Spinal cord (tissue), 10 donors: Measurements from ENCODE around the gene HOXD4. TPM values are rescaled to one million over a fixed set of nuclear protein-coding genes. Genes with fewer than 3 reads are reported as not detected.

ENCODE experiments used
- DNase-seq, 6 donors: peaks; one replicate each; pipeline versions ENCODE4 v3.0.0 to v3.0.0-alpha.2; 2013 to 2015; ENCODE audit warnings: low spot score in 6 of 6, low read depth in 4 of 6
- H3K27ac ChIP-seq: one replicate; pipeline ENCODE4 v1.5.1; 2013; ENCODE audit warnings: low read depth, low read length, control low read depth
- H3K27me3 ChIP-seq: one replicate; pipeline ENCODE4 v1.6.1; 2013; ENCODE audit warnings: low read length; ENCODE audit not compliant: control insufficient read depth, insufficient read depth
- H3K36me3 ChIP-seq: one replicate; pipeline ENCODE4 v1.6.1; 2013; ENCODE audit warnings: low read length; ENCODE audit not compliant: control insufficient read depth, insufficient read depth
- H3K4me1 ChIP-seq: one replicate; pipeline ENCODE4 v1.6.1; 2013; ENCODE audit warnings: low read length; ENCODE audit not compliant: control insufficient read depth, insufficient read depth
- H3K4me3 ChIP-seq: one replicate; pipeline ENCODE4 v1.5.1; 2013; ENCODE audit warnings: low read depth, low read length, control low read depth
- H3K9me3 ChIP-seq: one replicate; pipeline ENCODE4 v1.6.1; 2013; ENCODE audit warnings: low read length; ENCODE audit not compliant: control insufficient read depth, insufficient read depth
- WGBS: methylation state at CpG from one replicate; pipeline ENCODE4 v1.1.5; 2013; ENCODE audit warnings: missing lambda C conversion rate; ENCODE audit not compliant: insufficient coverage; 5-methylcytosine and 5-hydroxymethylcytosine counted together
- polyA plus RNA-seq, 2 donors: library from polyadenylated mRNA; unstranded; fragments of 120-200 nt; gene quantifications; one replicate each; pipeline ENCODE4 v1.2.1, GENCODE V29; 2013; ENCODE audit not compliant: insufficient read length in 2 of 2
- total RNA-seq, 2 donors: library from RNA; depleted of rRNA in 1 of 2; stranded (reverse); fragments of 120-200 nt in 1 of 2; fragments of >200 nt in 1 of 2; gene quantifications; one replicate each; pipeline versions ENCODE4 v1.2.3 to v1.2.4, GENCODE V29; 2013 to 2014
- donor health status: healthy.

Gene HOXD4
- total and polyA plus RNA-seq, 4 donors, result 3.9 to 19.8 (median 12.4) TPM

DNA sequence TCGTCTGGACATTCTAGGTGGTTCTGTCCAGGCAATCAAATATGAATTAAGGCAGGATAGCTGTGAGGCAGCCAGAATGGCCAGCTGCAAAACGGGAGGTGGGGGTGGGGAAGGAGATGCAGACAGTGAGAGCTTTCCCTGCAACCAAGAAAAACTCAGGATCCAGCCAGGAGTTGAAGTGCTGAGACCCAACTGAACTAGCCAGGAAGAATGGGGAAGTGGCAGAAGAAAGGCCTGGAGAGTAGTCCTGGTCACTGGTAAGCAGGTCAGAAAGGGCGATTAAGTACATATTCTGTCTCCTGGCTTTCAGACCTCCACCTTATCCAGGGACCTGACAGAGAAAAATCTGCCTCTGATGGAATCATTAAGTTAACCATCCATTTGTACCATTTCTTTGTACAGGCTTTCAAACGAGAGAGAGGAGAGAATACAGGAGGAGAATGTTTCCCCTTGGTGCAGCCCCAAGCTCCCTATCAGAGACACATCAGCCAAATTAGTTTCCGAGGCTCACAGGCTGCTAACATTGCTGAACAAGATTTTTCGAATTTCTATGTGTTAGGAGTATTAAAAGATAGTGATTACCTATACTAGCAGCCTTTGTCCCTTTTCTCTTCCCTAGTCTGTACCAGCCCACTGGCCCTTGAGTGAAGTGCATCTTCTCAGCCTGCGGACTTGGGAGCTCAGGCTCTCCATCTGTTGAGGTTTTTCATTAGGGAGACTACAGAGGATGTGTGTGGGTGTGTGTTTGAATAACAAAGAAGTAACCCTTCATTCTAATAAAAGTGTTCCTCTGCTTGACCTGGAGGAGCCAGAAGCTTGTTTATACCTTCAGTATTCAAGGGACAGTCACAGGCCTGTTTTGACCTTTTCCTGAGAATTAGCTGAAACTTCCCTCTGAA lies 24.6 kb downstream of the HOXD4 start:
- peak in 2 of 6 donors; percentile 33 to 60 for DNase-seq
- Histone ChIP-seq H3K27me3 (peaks cover 31% of the 10 kb centered on the region), H3K4me1 (peaks cover 43% of the 10 kb centered on the region), H3K27ac (peak overlapping the region; percentile 85), H3K36me3 (peaks cover 19% of the 10 kb centered on the region), H3K9me3 (no peaks in the 10 kb centered on the region), H3K4me3 (no peak overlapping the region)
- 11% methylated on average over 2 of the region's 7 CpGs for WGBS

DNA sequence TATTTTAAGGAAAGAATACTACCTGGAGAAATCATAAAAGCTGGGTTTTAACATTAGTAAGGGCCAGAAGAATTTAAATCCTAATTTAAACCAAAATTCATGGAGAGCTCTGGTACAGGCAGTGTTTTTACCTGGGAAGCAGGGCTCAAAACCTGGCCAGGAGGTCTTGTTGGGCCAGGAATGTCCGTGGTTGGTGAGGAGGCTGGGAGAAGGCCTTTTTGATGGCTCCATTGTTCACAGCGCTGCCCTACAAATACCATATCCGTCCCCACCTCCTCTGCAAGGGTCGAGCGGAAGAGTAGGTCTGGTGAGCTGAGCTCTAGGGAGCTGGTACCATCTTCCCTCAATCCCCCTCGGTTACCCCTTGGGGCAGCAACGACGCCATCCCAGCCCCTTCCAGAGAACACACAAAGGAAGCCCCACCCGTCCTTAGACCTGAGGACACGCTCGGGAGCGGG lies 26.3 kb downstream of the HOXD4 start:
- DNase-seq, result peak in 1 of 6 donors; percentile 25

DNA sequence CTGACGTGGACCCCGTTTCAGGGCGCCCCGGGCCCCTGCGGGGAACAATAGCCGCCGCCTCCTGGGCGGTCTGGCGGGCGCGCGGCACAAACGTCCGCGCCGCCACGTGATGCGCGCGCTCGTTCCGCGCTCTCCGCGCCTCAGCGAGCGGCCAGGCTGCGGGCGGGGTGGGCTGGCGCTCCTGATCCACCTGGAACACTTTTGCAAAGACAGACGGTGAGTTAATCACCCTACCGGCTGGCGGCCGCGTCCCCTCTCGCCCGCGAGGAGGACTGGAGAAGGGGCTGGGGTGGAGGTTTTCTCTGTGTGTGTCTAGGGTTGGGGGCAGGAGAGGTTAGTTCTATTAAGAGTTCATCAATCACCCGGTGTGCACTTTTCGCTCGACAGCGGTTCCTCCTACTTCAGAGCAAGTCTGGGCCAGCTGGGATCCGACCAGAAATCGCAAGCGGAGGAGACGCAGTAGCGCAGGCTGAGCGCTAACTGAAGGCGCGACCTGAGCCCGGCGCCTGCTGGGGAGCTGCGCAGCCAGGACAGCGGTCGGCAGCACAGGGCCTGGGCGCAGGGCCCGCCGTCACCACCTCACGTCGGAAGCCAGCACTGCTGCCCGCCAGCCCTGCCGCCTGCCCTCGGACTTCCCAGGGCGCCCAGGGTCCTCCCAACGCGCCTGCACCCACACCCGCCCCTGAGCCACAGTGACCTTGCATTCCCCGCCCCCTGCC lies 26.8 kb downstream of the HOXD4 start:
- Histone ChIP-seq H3K27ac (no peak overlapping the region), H3K27me3 (peaks cover 17% of the 10 kb centered on the region)
- peak in 1 of 6 donors; percentile 76 for DNase-seq

More for the DNA sequence above, 26.3 kb downstream of the HOXD4 start:
- Histone ChIP-seq H3K4me1 (peaks cover 28% of the 10 kb centered on the region), H3K4me3 (peak overlapping the region; percentile 46), H3K9me3 (no peaks in the 10 kb centered on the region), H3K27me3 (peaks cover 22% of the 10 kb centered on the region), H3K27ac (no peak overlapping the region), H3K36me3 (peaks cover 3% of the 10 kb centered on the region)
- WGBS, result 12% methylated on average over 10 of the region's 12 CpGs

DNA sequence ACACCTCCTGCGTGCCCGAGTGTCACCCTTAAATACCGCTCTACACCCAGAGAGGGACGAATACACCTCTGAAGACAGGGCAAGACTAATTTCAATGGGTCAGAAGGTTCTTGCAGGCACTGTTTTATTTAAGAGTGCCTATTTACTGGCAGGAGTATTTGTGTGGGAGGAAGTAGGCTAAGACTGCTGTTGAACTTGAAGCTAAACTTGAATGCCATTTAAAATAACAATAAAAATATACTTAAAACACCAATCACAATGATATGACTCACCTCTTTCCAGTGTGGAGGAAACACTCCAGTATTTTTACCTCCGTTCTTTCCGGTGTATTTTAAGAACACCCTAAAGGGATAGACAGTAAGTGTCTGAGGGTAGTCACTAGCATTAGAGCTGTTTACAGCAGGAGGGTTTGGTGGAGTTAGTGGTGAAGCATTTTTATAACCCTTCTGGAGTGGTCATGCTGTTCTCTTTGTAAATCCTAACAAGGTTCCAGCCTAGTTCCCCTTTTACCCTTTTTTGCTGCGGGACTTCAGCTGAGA lies 27.5 kb downstream of the HOXD4 start:
- no CpG with 5 or more reads among the region's 7 CpGs for WGBS
- H3K4me3 ChIP-seq, result no peak overlapping the region
- DNase-seq, result no peak
- no peak overlapping the region for H3K27ac ChIP-seq
- H3K4me1 ChIP-seq, result peaks cover 28% of the 10 kb centered on the region
- H3K27me3 ChIP-seq, result peaks cover 16% of the 10 kb centered on the region
- peaks cover 3% of the 10 kb centered on the region for H3K36me3 ChIP-seq
- H3K9me3 ChIP-seq, result no peaks in the 10 kb centered on the region

More for the DNA sequence above, 26.8 kb downstream of the HOXD4 start:
- Histone ChIP-seq H3K9me3 (no peaks in the 10 kb centered on the region), H3K4me3 (peak overlapping the region; percentile 46), H3K4me1 (peaks cover 28% of the 10 kb centered on the region), H3K36me3 (peaks cover 3% of the 10 kb centered on the region)
- 4% methylated on average over 68 of the region's 68 CpGs for WGBS

DNA sequence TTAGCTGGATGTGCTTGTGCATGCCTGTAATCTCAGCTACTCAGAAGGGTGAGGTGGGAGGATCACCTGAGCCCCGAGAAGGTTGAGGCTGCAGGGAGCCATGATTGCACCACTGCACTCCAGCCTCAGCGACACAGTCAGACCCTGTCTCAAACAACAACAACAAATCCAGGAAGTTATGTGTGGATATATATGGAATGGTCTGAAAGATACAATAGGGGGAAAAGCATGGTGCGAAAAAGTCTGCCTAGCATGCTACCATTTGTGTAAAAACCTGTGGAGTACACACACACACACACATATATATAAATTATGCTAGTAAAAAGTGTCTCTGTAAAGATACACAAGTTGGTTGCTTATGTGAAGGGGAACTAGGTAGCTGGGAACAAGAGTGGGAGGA lies 30.2 kb downstream of the HOXD4 start:
- Histone ChIP-seq H3K36me3 (no peaks in the 10 kb centered on the region), H3K27me3 (peaks cover 15% of the 10 kb centered on the region), H3K4me1 (peaks cover 13% of the 10 kb centered on the region), H3K4me3 (no peak overlapping the region), H3K9me3 (no peaks in the 10 kb centered on the region), H3K27ac (no peak overlapping the region)
- DNase-seq, result no peak
- WGBS, result 60% methylated on average over 1 of the region's 3 CpGs

DNA sequence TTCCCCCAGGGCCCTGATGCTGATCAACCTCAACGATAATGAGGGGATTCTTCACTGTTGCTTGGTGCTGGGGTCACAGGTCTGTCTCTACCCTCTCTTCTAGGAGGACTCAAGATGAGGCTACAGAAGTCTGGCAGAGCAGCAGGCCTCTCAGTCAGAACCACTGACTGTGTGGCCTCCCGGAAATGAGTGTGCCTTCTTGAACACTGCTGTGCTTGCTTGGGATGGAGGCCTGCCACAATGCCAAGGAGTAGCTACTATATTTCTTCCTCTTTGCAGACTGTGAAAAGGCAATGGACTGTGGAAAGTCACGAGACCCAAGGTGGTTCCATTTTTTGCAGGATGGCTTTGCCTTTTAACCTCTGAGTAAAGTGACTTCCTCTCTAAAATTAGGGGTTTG lies 31.3 kb downstream of the HOXD4 start:
- H3K4me3 ChIP-seq, result no peak overlapping the region
- no peak overlapping the region for H3K27ac ChIP-seq
- 76% methylated on average over 2 of the region's 3 CpGs for WGBS
- no peaks in the 10 kb centered on the region for H3K36me3 ChIP-seq
- H3K9me3 ChIP-seq, result no peaks in the 10 kb centered on the region
- no peak for DNase-seq
- peaks cover 24% of the 10 kb centered on the region for H3K27me3 ChIP-seq
- peaks cover 12% of the 10 kb centered on the region for H3K4me1 ChIP-seq

DNA sequence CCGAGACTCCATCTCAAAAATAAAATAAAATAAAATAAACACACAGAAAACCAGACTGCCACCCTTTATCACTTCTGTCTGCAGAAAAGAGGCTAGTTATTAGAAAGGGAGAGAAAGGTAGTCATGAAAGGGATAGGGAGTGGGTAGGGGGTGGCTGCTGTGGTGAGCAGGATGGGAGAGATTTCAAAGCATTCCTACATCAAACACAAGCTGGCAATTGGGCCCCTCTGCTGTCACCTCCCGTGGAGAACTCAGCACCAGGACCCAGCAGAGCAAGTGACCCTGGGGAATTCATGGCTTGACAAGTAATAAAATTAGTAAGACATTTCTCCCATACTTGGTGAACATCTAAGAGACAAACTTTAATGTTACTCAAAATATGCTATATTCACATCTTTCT lies 33.4 kb downstream of the HOXD4 start:
- 40% methylated on average over 1 of the region's 2 CpGs for WGBS
- Histone ChIP-seq H3K27ac (no peak overlapping the region), H3K36me3 (no peaks in the 10 kb centered on the region), H3K4me3 (no peak overlapping the region), H3K9me3 (no peaks in the 10 kb centered on the region), H3K4me1 (peaks cover 22% of the 10 kb centered on the region), H3K27me3 (peaks cover 37% of the 10 kb centered on the region)
- DNase-seq, result no peak

DNA sequence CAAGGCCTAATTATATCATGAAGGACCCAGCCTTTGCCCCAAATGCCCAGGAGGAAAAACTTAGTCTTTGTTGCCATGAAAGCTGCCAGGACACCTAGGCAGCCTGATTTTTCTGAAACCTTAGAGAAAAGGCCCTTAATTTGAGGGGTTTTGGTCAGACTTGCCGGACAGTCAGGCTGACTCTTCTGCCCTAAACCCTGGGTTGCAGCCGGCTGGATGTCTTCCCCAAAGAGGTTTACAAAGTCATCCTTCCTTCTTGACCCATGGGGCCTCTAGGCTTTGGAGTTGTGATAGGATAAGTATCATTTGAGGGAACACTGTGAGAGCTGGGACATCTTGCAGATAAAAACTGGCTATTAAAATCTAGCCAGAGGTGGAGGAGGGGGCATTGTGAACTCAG lies 34.7 kb downstream of the HOXD4 start:
- Histone ChIP-seq H3K9me3 (no peaks in the 10 kb centered on the region), H3K27me3 (peaks cover 42% of the 10 kb centered on the region), H3K4me1 (peaks cover 25% of the 10 kb centered on the region), H3K36me3 (no peaks in the 10 kb centered on the region), H3K4me3 (no peak overlapping the region), H3K27ac (no peak overlapping the region)
- no peak for DNase-seq
- no CpG with 5 or more reads among the region's 2 CpGs for WGBS

DNA sequence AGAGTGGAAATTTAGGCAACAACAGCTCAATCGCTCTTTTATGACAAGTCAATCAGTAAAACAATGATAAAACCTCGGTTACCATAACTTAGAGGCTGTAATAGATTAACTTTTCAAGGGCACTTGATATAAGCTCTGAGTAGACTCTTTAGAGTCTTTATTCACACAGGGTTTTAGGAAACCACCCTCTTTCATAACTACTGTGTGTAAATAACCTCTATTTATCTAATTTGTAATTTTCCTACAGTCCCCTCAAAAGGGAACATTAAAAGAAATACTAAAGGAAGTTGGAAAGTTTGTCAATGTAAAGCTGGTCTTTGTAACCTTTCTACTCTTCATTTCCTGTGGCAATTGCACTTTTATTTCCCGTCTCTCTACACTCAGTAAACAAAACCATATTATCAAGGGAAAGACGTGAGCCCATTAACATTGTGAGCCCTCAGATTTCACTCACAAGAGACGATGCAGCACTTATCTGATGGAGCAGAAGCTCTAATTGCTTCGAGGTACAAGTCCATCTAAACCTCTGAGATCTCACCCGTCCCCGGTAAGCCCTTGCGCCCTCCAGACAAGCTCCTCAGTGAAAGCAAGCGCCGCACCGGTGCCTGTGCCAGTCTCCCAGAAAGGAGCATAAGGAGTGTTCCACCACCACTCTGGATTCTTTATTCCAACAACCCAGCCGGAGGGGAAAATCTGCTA lies 36.0 kb downstream of the HOXD4 start:
- Histone ChIP-seq H3K9me3 (no peaks in the 10 kb centered on the region), H3K4me1 (peaks cover 25% of the 10 kb centered on the region), H3K27me3 (peaks cover 49% of the 10 kb centered on the region), H3K4me3 (peak overlapping the region; percentile 51), H3K36me3 (no peaks in the 10 kb centered on the region), H3K27ac (no peak overlapping the region)
- DNase-seq, result peak in 2 of 6 donors; percentile 40 to 49
- WGBS, result 6% methylated on average over 10 of the region's 13 CpGs
